Activated naive CD4-positive, alpha-beta T cell treated with anti-CD3 and anti-CD28 coated beads, Interleukin-2, amount 10 ng/mL, durations not matched to agents 7 days and 5 days (primary cell): Measurements from ENCODE around the gene IL1R2.

Source experiments
- CTCF ChIA-PET: fragments of 350-600 bp; sonication (Branson Sonifier 250); formaldehyde crosslinking; loops from one replicate; lab custom pipeline; 2021; ENCODE audit warnings: antibody characterized with exemption; lab: Charles Lee
- DNase-seq: peaks from one replicate; pipeline ENCODE4 v3.0.0-alpha.2; 2020
- H3K27ac Mint-ChIP-seq: one replicate; pipeline ENCODE4 v1.8.0; 2021; ENCODE audit warnings: mild to moderate bottlenecking, moderate library complexity, mixed read lengths
- H3K27me3 Mint-ChIP-seq: one replicate; pipeline ENCODE4 v1.8.0; 2021; ENCODE audit warnings: mild to moderate bottlenecking, mixed read lengths
- H3K36me3 Mint-ChIP-seq: one replicate; pipeline ENCODE4 v1.8.0; 2021; ENCODE audit warnings: mixed read lengths
- H3K4me1 Mint-ChIP-seq: one replicate; pipeline ENCODE4 v1.8.0; 2021; ENCODE audit warnings: mixed read lengths
- H3K4me3 Mint-ChIP-seq: one replicate; pipeline ENCODE4 v1.8.0; 2021; ENCODE audit warnings: mild to moderate bottlenecking, moderate library complexity, mixed read lengths
- H3K9me3 Mint-ChIP-seq: one replicate; pipeline ENCODE4 v1.8.0; 2021; ENCODE audit warnings: mixed read lengths

IL1R2 gene

GRCh38 chr2:102037681-102038080, 45.9 kb downstream of the IL1R2 start:
- CTCF ChIA-PET = interaction anchor here (1.2 to 1.3 kb wide), 2 partner anchors 162 to 203 kb away, joined by 3 to 4 read pairs; no protein-coding TSS in a partner anchor
- H3K27ac Mint-ChIP-seq = no peak overlapping the region

GRCh38 chr2:102040229-102040628, 48.5 kb downstream of the IL1R2 start:
- peaks cover 2% of the 10 kb centered on the region for H3K36me3 Mint-ChIP-seq
- peaks cover 3% of the 10 kb centered on the region for H3K9me3 Mint-ChIP-seq
- CTCF ChIA-PET = no interaction called here
- no peak for DNase-seq
- peak overlapping the region; percentile 15 for H3K27ac Mint-ChIP-seq
- no peak overlapping the region for H3K4me3 Mint-ChIP-seq
- H3K4me1 Mint-ChIP-seq = peaks cover 6% of the 10 kb centered on the region
- peaks cover 28% of the 10 kb centered on the region for H3K27me3 Mint-ChIP-seq

More at GRCh38 chr2:102037681-102038080, 45.9 kb downstream of the IL1R2 start:
- no peak overlapping the region for H3K4me3 Mint-ChIP-seq
- peaks cover 25% of the 10 kb centered on the region for H3K4me1 Mint-ChIP-seq
- H3K36me3 Mint-ChIP-seq = peaks cover 12% of the 10 kb centered on the region
- no peak for DNase-seq
- peaks cover 17% of the 10 kb centered on the region for H3K27me3 Mint-ChIP-seq
- peaks cover 4% of the 10 kb centered on the region for H3K9me3 Mint-ChIP-seq

- CTCF ChIA-PET = no interaction called here
- H3K27ac Mint-ChIP-seq = no peak overlapping the region
- H3K4me3 Mint-ChIP-seq = no peak overlapping the region
- no peak for DNase-seq
- H3K36me3 Mint-ChIP-seq = peaks cover under 1% of the 10 kb centered on the region
- H3K9me3 Mint-ChIP-seq = no peaks in the 10 kb centered on the region
- H3K27me3 Mint-ChIP-seq = peaks cover 37% of the 10 kb centered on the region
- peaks cover 7% of the 10 kb centered on the region for H3K4me1 Mint-ChIP-seq
Measured at GRCh38 chr2:102041351-102041750, 49.6 kb downstream of the IL1R2 start.

- peaks cover 41% of the 10 kb centered on the region for H3K27me3 Mint-ChIP-seq
- DNase-seq = no peak
- no peak overlapping the region for H3K4me3 Mint-ChIP-seq
- no peak overlapping the region for H3K27ac Mint-ChIP-seq
- no peaks in the 10 kb centered on the region for H3K36me3 Mint-ChIP-seq
- H3K9me3 Mint-ChIP-seq = no peaks in the 10 kb centered on the region
- peaks cover 8% of the 10 kb centered on the region for H3K4me1 Mint-ChIP-seq
- CTCF ChIA-PET = no interaction called here
Measured at GRCh38 chr2:102042196-102043081, 50.7 kb downstream of the IL1R2 start.

- Mint-ChIP-seq H3K9me3 (no peaks in the 10 kb centered on the region), H3K27ac (no peak overlapping the region), H3K4me1 (peaks cover 8% of the 10 kb centered on the region), H3K4me3 (no peak overlapping the region), H3K36me3 (no peaks in the 10 kb centered on the region), H3K27me3 (peaks cover 45% of the 10 kb centered on the region)
- CTCF ChIA-PET = interaction anchor here (1.2 kb wide), 1 partner anchor 11 kb away, joined by 5 read pairs; no protein-coding TSS in a partner anchor
- no peak for DNase-seq
Measured at GRCh38 chr2:102043560-102043959, 51.8 kb downstream of the IL1R2 start.

GRCh38 chr2:102044235-102044896, 52.6 kb downstream of the IL1R2 start:
- H3K36me3 Mint-ChIP-seq = no peaks in the 10 kb centered on the region
- H3K9me3 Mint-ChIP-seq = no peaks in the 10 kb centered on the region
- peaks cover 46% of the 10 kb centered on the region for H3K27me3 Mint-ChIP-seq
- CTCF ChIA-PET = interaction anchor here (1.2 kb wide), 1 partner anchor 11 kb away, joined by 5 read pairs; no protein-coding TSS in a partner anchor
- H3K4me3 Mint-ChIP-seq = no peak overlapping the region
- DNase-seq = no peak
- H3K27ac Mint-ChIP-seq = no peak overlapping the region
- H3K4me1 Mint-ChIP-seq = peaks cover 8% of the 10 kb centered on the region

- H3K36me3 Mint-ChIP-seq = no peaks in the 10 kb centered on the region
- no peak for DNase-seq
- CTCF ChIA-PET = interaction anchor here (1.2 kb wide), 1 partner anchor 12 kb away, joined by 5 read pairs; no protein-coding TSS in a partner anchor
- H3K27me3 Mint-ChIP-seq = peaks cover 44% of the 10 kb centered on the region
- no peaks in the 10 kb centered on the region for H3K9me3 Mint-ChIP-seq
- H3K4me3 Mint-ChIP-seq = no peak overlapping the region
- H3K27ac Mint-ChIP-seq = no peak overlapping the region
- peaks cover 8% of the 10 kb centered on the region for H3K4me1 Mint-ChIP-seq
Measured at GRCh38 chr2:102044967-102045489, 53.3 kb downstream of the IL1R2 start.

- Mint-ChIP-seq H3K4me3 (no peak overlapping the region), H3K36me3 (no peaks in the 10 kb centered on the region), H3K27ac (no peak overlapping the region), H3K4me1 (peaks cover 8% of the 10 kb centered on the region), H3K9me3 (no peaks in the 10 kb centered on the region), H3K27me3 (peaks cover 38% of the 10 kb centered on the region)
- no peak for DNase-seq
- CTCF ChIA-PET = no interaction called here
Measured at GRCh38 chr2:102045697-102046096, 53.9 kb downstream of the IL1R2 start.

- Mint-ChIP-seq H3K36me3 (no peaks in the 10 kb centered on the region), H3K9me3 (no peaks in the 10 kb centered on the region), H3K27me3 (peaks cover 37% of the 10 kb centered on the region), H3K4me3 (no peak overlapping the region), H3K27ac (no peak overlapping the region), H3K4me1 (peaks cover 8% of the 10 kb centered on the region)
- DNase-seq = no peak
- CTCF ChIA-PET = no interaction called here
Measured at GRCh38 chr2:102046135-102046986, 54.6 kb downstream of the IL1R2 start.

GRCh38 chr2:102048465-102048864, 56.7 kb downstream of the IL1R2 start:
- Mint-ChIP-seq H3K9me3 (no peaks in the 10 kb centered on the region), H3K4me1 (peaks cover 8% of the 10 kb centered on the region), H3K27me3 (peaks cover 27% of the 10 kb centered on the region), H3K27ac (no peak overlapping the region), H3K4me3 (no peak overlapping the region), H3K36me3 (no peaks in the 10 kb centered on the region)
- DNase-seq = no peak
- CTCF ChIA-PET = no interaction called here

- peaks cover 2% of the 10 kb centered on the region for H3K4me1 Mint-ChIP-seq
- no peaks in the 10 kb centered on the region for H3K9me3 Mint-ChIP-seq
- no peak for DNase-seq
- H3K27ac Mint-ChIP-seq = no peak overlapping the region
- CTCF ChIA-PET = interaction anchor here (0.6 to 1.7 kb wide), 3 partner anchors 44 to 191 kb away, joined by 3 to 4 read pairs (median 3); no protein-coding TSS in a partner anchor
- H3K4me3 Mint-ChIP-seq = no peak overlapping the region
- H3K36me3 Mint-ChIP-seq = no peaks in the 10 kb centered on the region
- H3K27me3 Mint-ChIP-seq = peaks cover 18% of the 10 kb centered on the region
Measured at GRCh38 chr2:102049756-102050443, 58.1 kb downstream of the IL1R2 start.

- H3K4me3 Mint-ChIP-seq = no peak overlapping the region
- CTCF ChIA-PET = interaction anchor here (1.1 to 1.7 kb wide), 2 partner anchors 45 to 190 kb away, joined by 3 to 4 read pairs; no protein-coding TSS in a partner anchor
- peaks cover 14% of the 10 kb centered on the region for H3K27me3 Mint-ChIP-seq
- H3K9me3 Mint-ChIP-seq = no peaks in the 10 kb centered on the region
- DNase-seq = no peak
- H3K36me3 Mint-ChIP-seq = no peaks in the 10 kb centered on the region
- H3K4me1 Mint-ChIP-seq = peaks cover 4% of the 10 kb centered on the region
- H3K27ac Mint-ChIP-seq = no peak overlapping the region
Measured at GRCh38 chr2:102050854-102051391, 59.2 kb downstream of the IL1R2 start.
